ENCODE measurements around the gene ABHD2.

GRCh38 chr15:89111961-89112340 lies 23.7 kb downstream of the ABHD2 start:
- no peak for TF ChIP-seq CTCF (conservative IDR thresholded peaks at IDR 0.05; ENCODE audit: low read depth, low read length)
- TF ChIP-seq EZH2 (IDR thresholded peaks at IDR 0.05; ENCODE audit: borderline replicate concordance, low read depth, low read length, poor library complexity, severe bottlenecking): no peak
